Panc1 (cell line): ENCODE results near the gene CEP95. TPM values are rescaled to one million over a fixed set of nuclear protein-coding genes. Genes with fewer than 3 reads are reported as not detected.

Experiments used
- ATAC-seq: fragments of 200-7000 bp; cut with Tn5 transposase; 2 replicates; pipeline ENCODE4 v1.9.1; 2020; ENCODE audit warnings: mild to moderate bottlenecking, moderate library complexity
- BruUV-seq: library from RNA; stranded (reverse); fragments of 400-500 nt; replicated peaks from 2 replicates; lab custom pipeline; 2021; lab: Mats Ljungman, UMichigan
- CTCF ChIA-PET: fragments of 300-600 bp; sonication (Branson Sonifier 250); formaldehyde crosslinking; loops from one replicate; lab custom pipeline; 2022; ENCODE audit warnings: antibody characterized with exemption; lab: Charles Lee
- POLR2A ChIA-PET: fragments of 300-600 bp; sonication (Branson Sonifier 250); formaldehyde crosslinking; loops from one replicate; lab custom pipeline; 2022; ENCODE audit warnings: antibody characterized with exemption; lab: Charles Lee
- DNase-seq: peaks from one replicate; pipeline ENCODE4 v3.0.0-alpha.2; 2010; ENCODE audit warnings: low read depth, low spot score
- H3K27ac ChIP-seq: 2 replicates; pipeline ENCODE4 v1.5.1; 2011; ENCODE audit warnings: mild to moderate bottlenecking, low read length, inconsistent platforms
- H3K27me3 ChIP-seq: fragments of 200-500 bp; sonication (Bioruptor generic); 2 replicates; pipeline ENCODE4 v1.6.0; 2014; ENCODE audit warnings: low read length, inconsistent platforms; ENCODE audit not compliant: control insufficient read depth, insufficient read depth
- H3K36me3 ChIP-seq: fragments of 200-500 bp; sonication (Bioruptor generic); 2 replicates; pipeline ENCODE4 v1.5.1; 2014; ENCODE audit warnings: inconsistent platforms, mild to moderate bottlenecking, low read length, moderate library complexity; ENCODE audit not compliant: control insufficient read depth, insufficient read depth
- H3K4me1 ChIP-seq: 2 replicates; pipeline ENCODE4 v1.5.1; 2011; ENCODE audit warnings: inconsistent platforms, mild to moderate bottlenecking, low read length, moderate library complexity; ENCODE audit not compliant: control insufficient read depth, insufficient read depth
- H3K4me3 ChIP-seq, 2 experiments: 2 replicates each; pipeline ENCODE4 v1.5.1; 2011 to 2012; ENCODE audit warnings: low read depth in 2 of 2, low read length in 2 of 2, mild to moderate bottlenecking in 2 of 2, inconsistent platforms in 1 of 2, moderate library complexity in 1 of 2
- H3K9me3 ChIP-seq: fragments of 200-500 bp; sonication (Bioruptor generic); 2 replicates; pipeline ENCODE4 v1.5.1; 2014; ENCODE audit warnings: low read depth, mild to moderate bottlenecking, inconsistent platforms, low read length, moderate library complexity; ENCODE audit not compliant: control insufficient read depth, insufficient read depth
- POLR2AphosphoS5 ChIP-seq: IDR thresholded peaks from 2 replicates; pipeline ENCODE4 v1.6.1; 2012; ENCODE audit warnings: mild to moderate bottlenecking, low read depth, low read length, moderate library complexity
- SIN3A ChIP-seq: IDR thresholded peaks from 2 replicates; pipeline ENCODE4 v1.6.1; 2012; ENCODE audit warnings: low read depth, mild to moderate bottlenecking, low read length, moderate library complexity, borderline replicate concordance; ENCODE audit not compliant: insufficient read depth
- TCF7L2 ChIP-seq: IDR thresholded peaks from 2 replicates; pipeline ENCODE4 v1.6.1; 2011; ENCODE audit warnings: mild to moderate bottlenecking, low read depth, low read length, inconsistent platforms
- in situ Hi-C: cut with HindIII; loops from 2 replicates; pipeline ENCODE4 v1.10.0; 2016; ENCODE audit warnings: low sequenced_read_pairs, low pct_unique_long_range_greater_than_20kb
- intact Hi-C: fragments of 100-400 bp; cut with micrococcal nuclease; formaldehyde crosslinking; loops from one replicate; pipeline ENCODE4 v1.10.0; 2022; ENCODE audit not compliant: unreplicated experiment
- total RNA-seq: library from RNA; stranded (reverse); gene quantifications from one replicate; pipeline ENCODE4 v1.2.1, GENCODE V29; 2021; ENCODE audit not compliant: unreplicated experiment
- TF ChIP-seq, protein P1 (sequence below), 2 experiments: IDR thresholded peaks; 2 replicates each; pipeline ENCODE4 v1.6.1; 2011 to 2012; ENCODE audit warnings: low read depth in 2 of 2, control low read depth in 1 of 2, low read length in 1 of 2, mild to moderate bottlenecking in 1 of 2, moderate library complexity in 1 of 2; ENCODE audit not compliant: insufficient read depth in 1 of 2
- TF ChIP-seq, protein P2 (sequence below): fragments of 450-650 bp; IDR thresholded peaks from 2 replicates; pipeline ENCODE4 v1.5.1; 2017; ENCODE audit warnings: mild to moderate bottlenecking

The CEP95 gene
- total RNA-seq, 1 experiment from 2014 or later = 23.2 TPM

DNA sequence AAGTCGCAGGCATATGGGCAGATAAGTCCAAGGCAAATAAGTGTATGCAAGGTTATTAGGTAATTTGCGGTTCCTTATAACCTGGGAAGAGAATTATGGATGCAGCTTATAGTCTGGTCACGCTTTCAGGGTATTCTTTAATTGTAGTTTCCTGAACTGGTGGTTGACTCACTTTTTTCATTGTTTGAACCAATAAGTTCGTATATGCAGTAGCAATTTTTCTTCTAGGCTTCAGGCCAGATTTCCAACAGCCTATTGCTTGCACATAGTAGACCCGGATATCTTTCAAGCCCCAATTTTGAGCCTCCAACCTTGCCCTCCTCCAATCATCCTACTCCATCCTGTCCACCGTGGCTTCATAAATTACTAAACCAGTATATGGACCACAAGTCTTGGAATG, 12.8 kb downstream of the CEP95 start:
- BruUV-seq = no TSS peak
- TF ChIP-seq, protein P1, sequence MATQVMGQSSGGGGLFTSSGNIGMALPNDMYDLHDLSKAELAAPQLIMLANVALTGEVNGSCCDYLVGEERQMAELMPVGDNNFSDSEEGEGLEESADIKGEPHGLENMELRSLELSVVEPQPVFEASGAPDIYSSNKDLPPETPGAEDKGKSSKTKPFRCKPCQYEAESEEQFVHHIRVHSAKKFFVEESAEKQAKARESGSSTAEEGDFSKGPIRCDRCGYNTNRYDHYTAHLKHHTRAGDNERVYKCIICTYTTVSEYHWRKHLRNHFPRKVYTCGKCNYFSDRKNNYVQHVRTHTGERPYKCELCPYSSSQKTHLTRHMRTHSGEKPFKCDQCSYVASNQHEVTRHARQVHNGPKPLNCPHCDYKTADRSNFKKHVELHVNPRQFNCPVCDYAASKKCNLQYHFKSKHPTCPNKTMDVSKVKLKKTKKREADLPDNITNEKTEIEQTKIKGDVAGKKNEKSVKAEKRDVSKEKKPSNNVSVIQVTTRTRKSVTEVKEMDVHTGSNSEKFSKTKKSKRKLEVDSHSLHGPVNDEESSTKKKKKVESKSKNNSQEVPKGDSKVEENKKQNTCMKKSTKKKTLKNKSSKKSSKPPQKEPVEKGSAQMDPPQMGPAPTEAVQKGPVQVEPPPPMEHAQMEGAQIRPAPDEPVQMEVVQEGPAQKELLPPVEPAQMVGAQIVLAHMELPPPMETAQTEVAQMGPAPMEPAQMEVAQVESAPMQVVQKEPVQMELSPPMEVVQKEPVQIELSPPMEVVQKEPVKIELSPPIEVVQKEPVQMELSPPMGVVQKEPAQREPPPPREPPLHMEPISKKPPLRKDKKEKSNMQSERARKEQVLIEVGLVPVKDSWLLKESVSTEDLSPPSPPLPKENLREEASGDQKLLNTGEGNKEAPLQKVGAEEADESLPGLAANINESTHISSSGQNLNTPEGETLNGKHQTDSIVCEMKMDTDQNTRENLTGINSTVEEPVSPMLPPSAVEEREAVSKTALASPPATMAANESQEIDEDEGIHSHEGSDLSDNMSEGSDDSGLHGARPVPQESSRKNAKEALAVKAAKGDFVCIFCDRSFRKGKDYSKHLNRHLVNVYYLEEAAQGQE (IDR thresholded peaks at IDR 0.05; ENCODE audit: insufficient read depth in 1 of 2, low read depth in 2 of 2, low read length in 1 of 2) = no peak
- TF ChIP-seq, protein P2, sequence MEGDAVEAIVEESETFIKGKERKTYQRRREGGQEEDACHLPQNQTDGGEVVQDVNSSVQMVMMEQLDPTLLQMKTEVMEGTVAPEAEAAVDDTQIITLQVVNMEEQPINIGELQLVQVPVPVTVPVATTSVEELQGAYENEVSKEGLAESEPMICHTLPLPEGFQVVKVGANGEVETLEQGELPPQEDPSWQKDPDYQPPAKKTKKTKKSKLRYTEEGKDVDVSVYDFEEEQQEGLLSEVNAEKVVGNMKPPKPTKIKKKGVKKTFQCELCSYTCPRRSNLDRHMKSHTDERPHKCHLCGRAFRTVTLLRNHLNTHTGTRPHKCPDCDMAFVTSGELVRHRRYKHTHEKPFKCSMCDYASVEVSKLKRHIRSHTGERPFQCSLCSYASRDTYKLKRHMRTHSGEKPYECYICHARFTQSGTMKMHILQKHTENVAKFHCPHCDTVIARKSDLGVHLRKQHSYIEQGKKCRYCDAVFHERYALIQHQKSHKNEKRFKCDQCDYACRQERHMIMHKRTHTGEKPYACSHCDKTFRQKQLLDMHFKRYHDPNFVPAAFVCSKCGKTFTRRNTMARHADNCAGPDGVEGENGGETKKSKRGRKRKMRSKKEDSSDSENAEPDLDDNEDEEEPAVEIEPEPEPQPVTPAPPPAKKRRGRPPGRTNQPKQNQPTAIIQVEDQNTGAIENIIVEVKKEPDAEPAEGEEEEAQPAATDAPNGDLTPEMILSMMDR = no peak
- no peak for TF ChIP-seq POLR2AphosphoS5
- no peaks in the 10 kb centered on the region for H3K4me1 ChIP-seq
- H3K9me3 ChIP-seq = no peaks in the 10 kb centered on the region
- peaks cover 23% of the 10 kb centered on the region for H3K36me3 ChIP-seq
- POLR2A ChIA-PET = interaction anchor here (0.6 kb wide), 1 partner anchor 23 kb away, joined by 4 read pairs; the partner anchor contains the start of gene POLG2
- no peak overlapping the region for H3K4me3 ChIP-seq
- intact Hi-C loops (no loop called here), in situ Hi-C loops (no loop called here)
- H3K27ac ChIP-seq = no peak overlapping the region
- CTCF ChIA-PET = no interaction called here
- no peak for DNase-seq
- no peak for ATAC-seq
- no peaks in the 10 kb centered on the region for H3K27me3 ChIP-seq

DNA sequence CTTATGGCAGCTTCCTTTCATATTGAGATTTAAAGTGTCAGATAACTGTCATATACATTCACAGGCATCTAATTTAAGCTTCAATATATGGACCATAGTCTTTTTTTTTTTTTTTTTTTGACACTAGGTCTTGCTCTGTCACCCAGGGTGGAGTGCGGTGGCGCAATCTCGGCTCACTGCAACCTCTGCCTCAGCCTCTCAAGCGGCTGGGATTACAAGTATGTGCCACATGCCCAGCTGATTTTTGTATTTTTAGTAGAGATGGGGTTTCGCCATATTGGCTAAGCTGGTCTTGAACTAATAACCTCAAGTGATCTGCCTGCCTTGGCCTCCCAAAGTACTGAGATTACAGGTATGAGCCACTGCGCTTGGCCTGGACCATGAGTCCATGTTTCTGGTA, 13.6 kb downstream of the CEP95 start:
- CTCF ChIA-PET = no interaction called here
- H3K4me1 ChIP-seq = no peaks in the 10 kb centered on the region
- H3K36me3 ChIP-seq = peaks cover 16% of the 10 kb centered on the region
- intact Hi-C loops (no loop called here), in situ Hi-C loops (no loop called here)
- BruUV-seq = no TSS peak
- H3K9me3 ChIP-seq = no peaks in the 10 kb centered on the region
- no peak overlapping the region for H3K27ac ChIP-seq
- H3K27me3 ChIP-seq = no peaks in the 10 kb centered on the region
- TF ChIP-seq, protein P1 (IDR thresholded peaks at IDR 0.05; ENCODE audit: insufficient read depth in 1 of 2, low read depth in 2 of 2, low read length in 1 of 2) = no peak
- no peak for TF ChIP-seq TCF7L2
- TF ChIP-seq POLR2AphosphoS5 = no peak
- no peak for TF ChIP-seq SIN3A
- TF ChIP-seq, protein P2 = no peak
- POLR2A ChIA-PET = interaction anchor here (0.6 kb wide), 1 partner anchor 24 kb away, joined by 4 read pairs; the partner anchor contains the start of gene POLG2
- H3K4me3 ChIP-seq = no peak overlapping the region
- ATAC-seq (no peak), DNase-seq (no peak)
